Glomerular visceral epithelial cell (primary cell): Measurements from ENCODE around the gene OTOA.
"Not testable (repeated sequence)": the region's sequence is repeated elsewhere in the genome, so short reads cannot be mapped to it uniquely, and the experiment has no call there.

Source experiments
- DNase-seq: peaks from one replicate; pipeline ENCODE4 v3.0.0-alpha.2; 2016; ENCODE audit errors: extremely low spot score

Gene OTOA

GRCh38 chr16:21674456-21674855, 10.7 kb downstream of the OTOA start:
- DNase-seq, result not testable (repeated sequence)

DNA sequence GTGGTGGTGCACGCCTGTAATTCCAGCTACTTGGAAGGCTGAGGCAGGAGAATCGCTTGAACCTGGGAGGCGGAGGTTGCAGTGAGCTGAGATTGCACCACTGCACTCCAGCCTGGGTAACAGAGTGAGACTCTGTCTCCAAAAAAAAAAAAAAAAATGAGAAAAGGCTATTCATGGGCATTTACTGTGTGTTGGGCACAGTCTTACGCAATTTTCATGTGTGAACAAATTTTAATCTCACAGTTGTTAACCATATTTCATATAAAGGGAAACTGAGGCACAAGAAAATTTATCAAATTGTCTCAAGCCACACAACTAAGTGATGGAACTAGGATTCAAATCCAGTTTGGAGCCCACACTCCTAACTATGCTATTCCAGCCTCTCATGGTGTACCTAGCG, 16.9 kb downstream of the OTOA start:
- DNase-seq, result not testable (repeated sequence)

DNA sequence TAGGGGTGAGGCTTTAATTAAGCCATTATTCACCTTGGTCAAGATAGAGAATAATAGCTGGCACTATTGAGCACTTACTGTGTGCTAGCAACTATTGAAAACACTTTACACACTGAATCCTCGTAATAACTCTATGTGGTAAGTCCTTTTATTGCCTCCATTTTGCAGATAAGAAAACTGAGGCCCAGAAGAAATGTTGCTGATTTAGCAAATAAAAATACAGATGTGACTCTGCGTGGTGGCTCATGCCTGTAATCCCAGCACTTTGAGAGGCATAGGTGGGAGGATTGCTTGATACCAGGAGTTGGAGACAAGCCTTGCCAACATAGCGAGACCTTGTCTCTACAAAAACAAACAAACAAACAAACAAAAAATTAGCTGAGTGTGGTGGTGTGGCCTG, 19.4 kb downstream of the OTOA start:
- no peak for DNase-seq

- no peak for DNase-seq
These were observed 20.4 kb downstream of the OTOA start for GRCh38 chr16:21684199-21684598.

DNA sequence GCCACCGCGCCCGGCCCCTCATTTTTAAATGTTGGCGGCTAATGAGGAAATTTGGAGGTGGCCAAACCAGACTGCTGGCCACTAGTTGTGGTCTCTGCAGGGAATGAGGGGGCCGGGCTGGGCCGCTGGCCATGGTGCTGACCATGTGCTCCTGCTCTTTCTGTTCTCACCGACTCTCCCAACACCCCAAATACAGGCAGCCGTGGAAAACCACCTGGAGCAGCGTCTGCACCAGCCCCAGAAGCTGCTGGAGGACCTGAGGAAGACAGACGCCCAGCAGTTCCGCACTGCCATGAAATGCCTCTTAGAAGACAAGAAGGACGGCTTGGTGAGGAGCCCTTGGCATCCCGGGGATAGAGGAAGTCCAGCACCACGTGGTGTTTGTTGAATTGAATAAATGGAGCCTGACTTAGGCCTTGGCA, 21.3 kb downstream of the OTOA start:
- no peak for DNase-seq

GRCh38 chr16:21689107-21689506, 25.3 kb downstream of the OTOA start:
- DNase-seq, result no peak

GRCh38 chr16:21690967-21691366, 27.2 kb downstream of the OTOA start:
- DNase-seq, result not testable (repeated sequence)

- DNase-seq, result no peak
These were observed 30.8 kb downstream of the OTOA start for GRCh38 chr16:21694609-21695008.

DNA sequence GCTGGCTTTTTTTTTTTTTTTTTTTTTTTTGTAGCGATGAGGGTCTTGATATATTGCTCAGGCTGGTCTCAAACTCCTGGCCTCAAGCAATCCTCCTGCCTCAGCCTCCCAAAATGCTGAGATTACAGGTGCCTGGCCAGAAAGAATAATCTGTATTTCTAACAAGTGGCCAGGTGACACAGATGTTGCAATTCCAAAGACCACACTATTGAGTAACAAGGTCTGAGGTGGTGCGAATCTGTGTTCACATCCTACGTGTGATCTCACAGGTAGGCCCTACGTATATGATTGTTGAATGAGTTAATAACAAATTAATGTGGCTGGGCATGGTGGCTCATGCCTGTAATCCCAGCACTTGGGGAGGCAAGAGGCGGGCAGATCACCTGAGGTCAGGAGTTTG, 33.3 kb downstream of the OTOA start:
- no peak for DNase-seq

- DNase-seq, result no peak
These were observed 34.6 kb downstream of the OTOA start for GRCh38 chr16:21698169-21699032.

DNA sequence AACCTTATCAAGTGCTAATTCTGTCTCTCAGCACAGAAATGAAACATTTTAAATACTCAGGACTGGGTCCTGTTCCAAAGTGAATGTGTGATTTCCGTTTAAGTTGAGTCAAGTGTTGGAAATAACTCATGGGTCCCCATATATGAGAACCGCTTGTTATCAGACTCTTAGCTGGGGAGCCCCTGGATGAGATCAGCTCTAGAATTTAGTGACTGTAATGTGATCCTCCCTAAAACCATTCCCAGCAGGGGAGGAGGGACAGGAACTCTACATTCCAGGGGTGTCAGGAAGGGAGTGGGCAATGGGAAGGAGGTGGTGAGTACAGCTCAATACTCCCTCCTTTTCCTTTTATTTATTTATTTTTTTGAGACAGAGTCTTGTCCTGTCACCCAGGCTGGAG, 37.5 kb downstream of the OTOA start:
- DNase-seq, result no peak

GRCh38 chr16:21702276-21702675, 38.5 kb downstream of the OTOA start:
- DNase-seq, result no peak

- no peak for DNase-seq
These were observed 39.4 kb downstream of the OTOA start for GRCh38 chr16:21703156-21703555.

- no peak for DNase-seq
These were observed 39.9 kb downstream of the OTOA start for GRCh38 chr16:21703589-21704174.

DNA sequence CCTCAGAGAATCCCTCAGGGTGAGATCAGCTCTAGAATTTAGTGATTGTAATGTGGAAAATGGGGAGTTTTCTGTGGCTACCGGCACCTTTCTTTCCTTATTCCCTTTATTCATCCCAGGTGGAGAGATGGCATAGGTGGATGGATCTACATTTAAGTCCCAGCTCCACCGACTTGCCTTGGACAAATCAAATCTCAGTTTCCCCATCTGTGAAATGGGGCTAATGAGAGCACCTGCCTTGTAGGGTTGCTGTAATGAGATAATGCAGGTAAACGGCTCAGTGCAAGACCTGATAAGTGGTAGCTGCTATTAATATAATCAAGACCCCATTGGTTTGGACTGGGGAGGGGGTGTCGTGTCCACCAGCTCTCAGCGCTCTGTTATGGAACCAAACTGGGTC, 40.5 kb downstream of the OTOA start:
- no peak for DNase-seq

GRCh38 chr16:21704733-21705132, 41.0 kb downstream of the OTOA start:
- no peak for DNase-seq

DNA sequence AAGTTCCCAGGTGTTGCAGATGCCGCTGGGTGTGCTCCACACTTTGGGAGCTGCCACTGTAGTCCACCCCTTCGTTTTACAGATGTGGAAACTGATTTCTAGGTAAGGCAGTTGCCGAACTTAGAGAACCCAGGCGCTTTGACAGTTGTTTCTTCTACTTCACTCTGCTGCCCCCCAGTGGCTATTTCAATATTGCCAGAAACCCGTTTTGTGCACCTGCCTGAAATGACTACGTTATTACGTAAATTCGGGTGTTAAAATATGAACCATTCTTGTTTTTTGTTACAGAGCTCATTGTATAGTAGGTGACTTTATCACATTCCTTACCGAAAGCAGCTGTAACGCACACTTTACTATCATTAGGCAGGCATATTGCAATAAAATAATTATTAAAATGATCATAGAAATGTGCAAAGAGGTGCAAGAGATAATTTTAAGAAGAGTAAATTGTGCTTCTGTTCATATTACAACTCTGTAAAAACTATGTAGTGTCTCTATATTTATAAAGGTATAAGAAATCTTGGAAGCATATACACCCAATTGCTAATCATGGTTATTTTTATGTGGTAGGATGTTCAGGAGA, 44.9 kb downstream of the OTOA start:
- DNase-seq, result peak; percentile 54

GRCh38 chr16:21710938-21711337, 47.2 kb downstream of the OTOA start:
- DNase-seq, result no peak

DNA sequence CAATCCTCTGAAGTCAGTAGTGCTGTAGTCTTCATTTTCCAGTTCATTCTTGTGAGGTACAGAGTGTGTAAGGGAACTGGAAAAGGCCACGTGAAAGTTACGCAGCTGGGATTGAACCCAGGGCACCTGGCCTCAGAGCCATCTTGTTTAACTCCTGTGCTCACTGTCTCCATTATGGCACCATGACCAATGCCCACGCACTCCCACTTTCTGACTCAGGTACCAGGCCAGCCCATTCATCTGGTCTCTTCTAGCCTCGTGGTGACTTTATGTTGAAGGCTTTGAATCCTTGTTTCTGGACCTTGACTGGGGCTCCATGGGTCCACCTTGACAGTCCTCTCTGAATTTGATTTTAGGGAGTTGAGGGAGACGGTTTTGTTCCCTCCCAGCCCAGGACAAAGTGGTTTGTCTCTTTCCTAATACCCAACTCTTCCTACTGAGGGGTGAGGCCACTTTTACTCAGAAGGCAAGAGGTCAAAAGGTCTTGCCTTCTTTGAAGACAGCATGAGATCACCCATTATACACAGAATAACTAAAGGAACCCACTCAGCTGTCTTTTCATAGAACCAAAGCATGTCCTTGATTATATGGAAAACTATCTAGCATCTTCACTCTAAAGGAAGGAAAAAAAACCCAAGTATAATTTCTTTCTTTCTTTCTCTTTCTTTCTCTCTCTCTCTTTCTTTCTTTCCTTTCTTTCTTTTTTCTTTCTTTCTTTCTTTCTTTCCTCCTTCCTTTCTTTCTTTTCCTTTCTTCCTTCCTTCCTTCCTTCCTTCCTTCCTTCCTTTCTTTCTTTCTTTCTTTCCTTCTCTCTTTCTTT, 50.0 kb downstream of the OTOA start:
- no peak for DNase-seq

GRCh38 chr16:21714369-21714618, 50.5 kb downstream of the OTOA start:
- DNase-seq, result not testable (repeated sequence)

DNA sequence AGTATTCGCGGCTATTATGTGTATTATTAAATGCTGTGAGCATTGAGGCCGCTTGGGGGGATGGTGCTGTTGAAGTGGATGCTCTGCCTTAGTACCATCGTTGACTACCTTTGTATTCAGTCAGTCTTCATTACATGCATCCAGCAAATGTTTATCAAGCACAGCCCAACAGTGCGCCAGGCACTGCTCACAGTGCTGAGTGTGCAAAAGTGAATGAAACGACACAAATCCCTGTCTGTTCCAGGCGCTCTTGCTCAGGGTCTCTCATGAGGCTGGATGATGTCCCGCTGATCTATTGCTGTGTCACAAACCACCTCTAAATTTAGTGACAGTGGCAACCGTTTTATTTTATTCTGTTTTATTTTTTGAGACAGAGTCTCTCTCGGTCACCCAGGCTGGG, 53.8 kb downstream of the OTOA start:
- DNase-seq, result no peak

DNA sequence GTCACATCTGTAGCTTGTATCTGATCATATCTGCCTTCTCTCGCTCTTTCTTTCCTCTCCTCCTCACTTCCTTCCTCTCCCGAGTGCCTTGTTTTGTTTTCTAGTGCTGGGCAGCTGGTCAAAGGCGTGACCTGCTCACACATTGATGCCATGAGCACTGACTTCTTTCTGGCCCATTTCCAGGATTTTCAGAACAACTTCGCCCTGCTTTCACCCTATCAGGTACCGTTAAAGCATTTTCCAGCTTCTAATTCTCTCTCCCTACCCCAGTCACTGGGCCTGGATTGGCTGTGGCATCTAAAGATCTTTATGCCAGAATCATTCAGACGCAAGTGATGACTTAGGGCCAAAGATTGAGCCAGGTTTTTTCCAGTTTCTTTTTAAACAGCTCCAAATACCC, 55.5 kb downstream of the OTOA start:
- no peak for DNase-seq

- DNase-seq, result no peak
These were observed 56.8 kb downstream of the OTOA start for GRCh38 chr16:21720533-21720932.
